Panc1 (cell line): Measurements from ENCODE around the gene PTPRJ. TPM values are rescaled to one million over a fixed set of nuclear protein-coding genes. Genes with fewer than 3 reads are reported as not detected.

ENCODE experiments used
- ATAC-seq: fragments of 200-7000 bp; cut with Tn5 transposase; 2 replicates; pipeline ENCODE4 v1.9.1; 2020; ENCODE audit warnings: mild to moderate bottlenecking, moderate library complexity
- BruUV-seq: library from RNA; stranded (reverse); fragments of 400-500 nt; replicated peaks from 2 replicates; lab custom pipeline; 2021; lab: Mats Ljungman, UMichigan
- CTCF ChIA-PET: fragments of 300-600 bp; sonication (Branson Sonifier 250); formaldehyde crosslinking; loops from one replicate; lab custom pipeline; 2022; ENCODE audit warnings: antibody characterized with exemption; lab: Charles Lee
- POLR2A ChIA-PET: fragments of 300-600 bp; sonication (Branson Sonifier 250); formaldehyde crosslinking; loops from one replicate; lab custom pipeline; 2022; ENCODE audit warnings: antibody characterized with exemption; lab: Charles Lee
- DNase-seq: peaks from one replicate; pipeline ENCODE4 v3.0.0-alpha.2; 2010; ENCODE audit warnings: low read depth, low spot score
- H3K27ac ChIP-seq: 2 replicates; pipeline ENCODE4 v1.5.1; 2011; ENCODE audit warnings: mild to moderate bottlenecking, low read length, inconsistent platforms
- H3K27me3 ChIP-seq: fragments of 200-500 bp; sonication (Bioruptor generic); 2 replicates; pipeline ENCODE4 v1.6.0; 2014; ENCODE audit warnings: low read length, inconsistent platforms; ENCODE audit not compliant: control insufficient read depth, insufficient read depth
- H3K36me3 ChIP-seq: fragments of 200-500 bp; sonication (Bioruptor generic); 2 replicates; pipeline ENCODE4 v1.5.1; 2014; ENCODE audit warnings: inconsistent platforms, mild to moderate bottlenecking, low read length, moderate library complexity; ENCODE audit not compliant: control insufficient read depth, insufficient read depth
- H3K4me1 ChIP-seq: 2 replicates; pipeline ENCODE4 v1.5.1; 2011; ENCODE audit warnings: inconsistent platforms, mild to moderate bottlenecking, low read length, moderate library complexity; ENCODE audit not compliant: control insufficient read depth, insufficient read depth
- H3K4me3 ChIP-seq, 2 experiments: 2 replicates each; pipeline ENCODE4 v1.5.1; 2011 to 2012; ENCODE audit warnings: low read depth in 2 of 2, low read length in 2 of 2, mild to moderate bottlenecking in 2 of 2, inconsistent platforms in 1 of 2, moderate library complexity in 1 of 2
- H3K9me3 ChIP-seq: fragments of 200-500 bp; sonication (Bioruptor generic); 2 replicates; pipeline ENCODE4 v1.5.1; 2014; ENCODE audit warnings: low read depth, mild to moderate bottlenecking, inconsistent platforms, low read length, moderate library complexity; ENCODE audit not compliant: control insufficient read depth, insufficient read depth
- CTCF ChIP-seq: fragments of 450-650 bp; IDR thresholded peaks from 2 replicates; pipeline ENCODE4 v1.5.1; 2017; ENCODE audit warnings: mild to moderate bottlenecking
- POLR2AphosphoS5 ChIP-seq: IDR thresholded peaks from 2 replicates; pipeline ENCODE4 v1.6.1; 2012; ENCODE audit warnings: mild to moderate bottlenecking, low read depth, low read length, moderate library complexity
- REST ChIP-seq, 2 experiments: IDR thresholded peaks; 2 replicates each; pipeline ENCODE4 v1.6.1; 2011 to 2012; ENCODE audit warnings: low read depth in 2 of 2, control low read depth in 1 of 2, low read length in 1 of 2, mild to moderate bottlenecking in 1 of 2, moderate library complexity in 1 of 2; ENCODE audit not compliant: insufficient read depth in 1 of 2
- SIN3A ChIP-seq: IDR thresholded peaks from 2 replicates; pipeline ENCODE4 v1.6.1; 2012; ENCODE audit warnings: low read depth, mild to moderate bottlenecking, low read length, moderate library complexity, borderline replicate concordance; ENCODE audit not compliant: insufficient read depth
- TCF7L2 ChIP-seq: IDR thresholded peaks from 2 replicates; pipeline ENCODE4 v1.6.1; 2011; ENCODE audit warnings: mild to moderate bottlenecking, low read depth, low read length, inconsistent platforms
- in situ Hi-C: cut with HindIII; loops from 2 replicates; pipeline ENCODE4 v1.10.0; 2016; ENCODE audit warnings: low sequenced_read_pairs, low pct_unique_long_range_greater_than_20kb
- intact Hi-C: fragments of 100-400 bp; cut with micrococcal nuclease; formaldehyde crosslinking; loops from one replicate; pipeline ENCODE4 v1.10.0; 2022; ENCODE audit not compliant: unreplicated experiment
- total RNA-seq: library from RNA; stranded (reverse); gene quantifications from one replicate; pipeline ENCODE4 v1.2.1, GENCODE V29; 2021; ENCODE audit not compliant: unreplicated experiment

The PTPRJ gene
- total RNA-seq, 1 experiment from 2014 or later, result 73.6 TPM

- Histone ChIP-seq H3K36me3 (peaks cover 7% of the 10 kb centered on the region), H3K4me3 (no peak overlapping the region), H3K27me3 (no peaks in the 10 kb centered on the region), H3K27ac (no peak overlapping the region), H3K4me1 (no peaks in the 10 kb centered on the region), H3K9me3 (no peaks in the 10 kb centered on the region)
- no TSS peak for BruUV-seq
- DNase-seq (no peak), ATAC-seq (no peak)
- POLR2A ChIA-PET, result no interaction called here
- intact Hi-C loops (no loop called here), in situ Hi-C loops (no loop called here)
- CTCF ChIA-PET, result interaction anchor here (0.6 kb wide), 1 partner anchor 585 kb away, joined by 3 read pairs; no protein-coding TSS in a partner anchor
- TF ChIP-seq POLR2AphosphoS5, result no peak
- TF ChIP-seq CTCF, result no peak
- TF ChIP-seq REST (IDR thresholded peaks at IDR 0.05; ENCODE audit: insufficient read depth in 1 of 2, low read depth in 2 of 2, low read length in 1 of 2), result no peak
- no peak for TF ChIP-seq SIN3A
- no peak for TF ChIP-seq TCF7L2
These were observed 181.9 kb downstream of the PTPRJ start for GRCh38 chr11:48161951-48162884.

GRCh38 chr11:48162885-48163268 lies 182.5 kb downstream of the PTPRJ start:
- BruUV-seq, result no TSS peak
- H3K4me1 ChIP-seq, result no peaks in the 10 kb centered on the region
- ATAC-seq (no peak), DNase-seq (no peak)
- peaks cover 7% of the 10 kb centered on the region for H3K36me3 ChIP-seq
- ChIA-PET POLR2A (no interaction called here), CTCF (interaction anchor here (0.6 kb wide), 1 partner anchor 586 kb away, joined by 3 read pairs; no protein-coding TSS in a partner anchor)
- no peaks in the 10 kb centered on the region for H3K9me3 ChIP-seq
- H3K4me3 ChIP-seq, result no peak overlapping the region
- intact Hi-C loops, result no loop called here
- in situ Hi-C loops, result no loop called here
- no peak for TF ChIP-seq REST (IDR thresholded peaks at IDR 0.05; ENCODE audit: insufficient read depth in 1 of 2, low read depth in 2 of 2, low read length in 1 of 2)
- no peak for TF ChIP-seq TCF7L2
- no peak for TF ChIP-seq SIN3A
- no peak for TF ChIP-seq CTCF
- TF ChIP-seq POLR2AphosphoS5, result no peak
- no peak overlapping the region for H3K27ac ChIP-seq
- no peaks in the 10 kb centered on the region for H3K27me3 ChIP-seq
